Measurements from ENCODE around the gene GPR149. TPM values are rescaled to one million over a fixed set of nuclear protein-coding genes. Genes with fewer than 3 reads are reported as not detected.

GPR149 gene
- total RNA-seq, 1 experiment from 2014 or later: not detected

GRCh38 chr3:154304936-154305335, 125.1 kb downstream of the GPR149 start:
- ChIA-PET RAD21 (ENCODE audit: low non-redundant PET in 1 of 2, low total read pairs in 2 of 2, uncharacterized antibody in 2 of 2, unreplicated experiment in 2 of 2) (no interaction called here), POLR2A (no interaction called here), CTCF (no interaction called here)
- DNase-seq (ENCODE audit: low read depth, low spot score) (no peak), ATAC-seq (no peak)
- Histone ChIP-seq H3K79me2 (ENCODE audit: insufficient read depth, low read length) (peaks cover 41% of the 10 kb centered on the region), H3K36me3 (ENCODE audit: control insufficient read depth in 1 of 2, insufficient read depth in 2 of 2, low read length in 2 of 2) (peaks cover 46 to 48% of the 10 kb centered on the region in 2 experiments), H3K9me2 (ENCODE audit: insufficient read depth) (no peaks in the 10 kb centered on the region), H3K27ac (ENCODE audit: low read depth, low read length) (no peak overlapping the region), H3K4me3 (replicated peaks in 1 of 2; ENCODE audit: low read depth in 1 of 2, low read length in 2 of 2) (no peak overlapping the region), H4K20me1 (ENCODE audit: insufficient read depth) (no peaks in the 10 kb centered on the region; the same call in none of the 2 replicates), H3K9me3 (ENCODE audit: control insufficient read depth in 1 of 2, insufficient read depth in 1 of 2, low read depth in 1 of 2, low read length in 2 of 2) (no peaks in the 10 kb centered on the region), H3K4me1 (ENCODE audit: control insufficient read depth in 1 of 2, insufficient read depth in 2 of 2, low read length in 2 of 2) (no peaks in the 10 kb centered on the region), H3K4me2 (ENCODE audit: low read length) (no peak overlapping the region), H2AFZ (ENCODE audit: low read depth, low read length, poor library complexity, severe bottlenecking) (no peak overlapping the region), H3K27me3 (ENCODE audit: insufficient read depth, low read length) (no peaks in the 10 kb centered on the region), H3K9ac (ENCODE audit: low read length) (no peak overlapping the region)
- TF ChIP-seq POLR2AphosphoS5 (IDR thresholded peaks at IDR 0.05; ENCODE audit: low read depth, low read length) (no peak), ZNF274 (IDR thresholded peaks at IDR 0.05; ENCODE audit: low read depth, low read length) (no peak), CTCF (IDR thresholded peaks at IDR 0.05 in 2 of 3, conservative IDR thresholded peaks at IDR 0.05 in 1 of 3; ENCODE audit: borderline replicate concordance in 1 of 3, insufficient read depth in 1 of 3, low read depth in 2 of 3, low read length in 2 of 3) (no peak), RAD21 (IDR thresholded peaks at IDR 0.05; ENCODE audit: low read depth) (no peak), YY1 (IDR thresholded peaks at IDR 0.05; ENCODE audit: extremely low read depth, insufficient replicate concordance, low read depth, low read length) (no peak), SRF (IDR thresholded peaks at IDR 0.05; ENCODE audit: low read depth) (no peak), CBX3 (IDR thresholded peaks at IDR 0.05; ENCODE audit: low read depth) (no peak), TCF7L2 (IDR thresholded peaks at IDR 0.05; ENCODE audit: borderline replicate concordance, extremely low read depth, insufficient read depth, insufficient read length) (no peak), SIN3A (IDR thresholded peaks at IDR 0.05; ENCODE audit: low read depth) (no peak), MAX (IDR thresholded peaks at IDR 0.05) (no peak), ELF1 (IDR thresholded peaks at IDR 0.05; ENCODE audit: borderline replicate concordance, low read depth) (no peak), ZBTB33 (IDR thresholded peaks at IDR 0.05; ENCODE audit: extremely low read depth, insufficient replicate concordance, low read length) (no peak), REST (IDR thresholded peaks at IDR 0.05; ENCODE audit: low read depth) (no peak), SP1 (IDR thresholded peaks at IDR 0.05; ENCODE audit: low read depth) (no peak), ATF3 (IDR thresholded peaks at IDR 0.05) (no peak), FOSL1 (IDR thresholded peaks at IDR 0.05; ENCODE audit: low read depth) (no peak), EZH2phosphoT487 (IDR thresholded peaks at IDR 0.05; ENCODE audit: borderline replicate concordance) (no peak), JUND (IDR thresholded peaks at IDR 0.05) (no peak), EZH2 (IDR thresholded peaks at IDR 0.05) (no peak), EGR1 (IDR thresholded peaks at IDR 0.05; ENCODE audit: low read depth) (no peak)
- intact Hi-C loops (cut with micrococcal nuclease): no loop called here
- no TSS peak for BruUV-seq (replicated peaks)
